Glutamatergic neuron (in vitro differentiated cells): ENCODE results near the gene IFI35. TPM values are rescaled to one million over a fixed set of nuclear protein-coding genes. Genes with fewer than 3 reads are reported as not detected.

Experiments
- DNase-seq: peaks from one replicate; pipeline ENCODE4 v3.0.0; 2022
- H3K27ac Mint-ChIP-seq: one replicate; pipeline ENCODE4 v1.8.0; 2020; ENCODE audit warnings: mild to moderate bottlenecking, mixed read lengths, inconsistent platforms; ENCODE audit not compliant: unreplicated experiment
- H3K27me3 Mint-ChIP-seq: one replicate; pipeline ENCODE4 v1.8.0; 2020; ENCODE audit warnings: mild to moderate bottlenecking, moderate library complexity, mixed read lengths, inconsistent platforms; ENCODE audit not compliant: unreplicated experiment
- H3K36me3 Mint-ChIP-seq: one replicate; pipeline ENCODE4 v1.8.0; 2020; ENCODE audit warnings: mild to moderate bottlenecking, mixed read lengths, inconsistent platforms; ENCODE audit not compliant: unreplicated experiment
- H3K4me1 Mint-ChIP-seq: one replicate; pipeline ENCODE4 v1.8.0; 2020; ENCODE audit warnings: mild to moderate bottlenecking, low read depth, mixed read lengths, inconsistent platforms; ENCODE audit not compliant: unreplicated experiment
- H3K4me3 Mint-ChIP-seq: one replicate; pipeline ENCODE4 v1.8.0; 2020; ENCODE audit warnings: mild to moderate bottlenecking, mixed read lengths, inconsistent platforms; ENCODE audit not compliant: unreplicated experiment
- H3K9me3 Mint-ChIP-seq: one replicate; pipeline ENCODE4 v1.8.0; 2020; ENCODE audit warnings: mild to moderate bottlenecking, moderate library complexity, mixed read lengths, inconsistent platforms; ENCODE audit not compliant: unreplicated experiment
- total RNA-seq: library from RNA; stranded (reverse); fragmentation: NEBNext Ultra II Directional; extraction: Animal tissue kit (Norgen Biotek cat#: 25700); gene quantifications from one replicate; pipeline ENCODE4 v1.2.1, GENCODE V29; 2021; ENCODE audit not compliant: unreplicated experiment
- TF ChIP-seq, protein P1 (sequence below): fragments of 200-600 bp; sonication (generic); IDR thresholded peaks from one replicate; pipeline ENCODE4 v1.5.0; 2021; ENCODE audit not compliant: partially characterized antibody, unreplicated experiment

The IFI35 gene
- total RNA-seq, 1 donor from 2014 or later, result not detected

DNA sequence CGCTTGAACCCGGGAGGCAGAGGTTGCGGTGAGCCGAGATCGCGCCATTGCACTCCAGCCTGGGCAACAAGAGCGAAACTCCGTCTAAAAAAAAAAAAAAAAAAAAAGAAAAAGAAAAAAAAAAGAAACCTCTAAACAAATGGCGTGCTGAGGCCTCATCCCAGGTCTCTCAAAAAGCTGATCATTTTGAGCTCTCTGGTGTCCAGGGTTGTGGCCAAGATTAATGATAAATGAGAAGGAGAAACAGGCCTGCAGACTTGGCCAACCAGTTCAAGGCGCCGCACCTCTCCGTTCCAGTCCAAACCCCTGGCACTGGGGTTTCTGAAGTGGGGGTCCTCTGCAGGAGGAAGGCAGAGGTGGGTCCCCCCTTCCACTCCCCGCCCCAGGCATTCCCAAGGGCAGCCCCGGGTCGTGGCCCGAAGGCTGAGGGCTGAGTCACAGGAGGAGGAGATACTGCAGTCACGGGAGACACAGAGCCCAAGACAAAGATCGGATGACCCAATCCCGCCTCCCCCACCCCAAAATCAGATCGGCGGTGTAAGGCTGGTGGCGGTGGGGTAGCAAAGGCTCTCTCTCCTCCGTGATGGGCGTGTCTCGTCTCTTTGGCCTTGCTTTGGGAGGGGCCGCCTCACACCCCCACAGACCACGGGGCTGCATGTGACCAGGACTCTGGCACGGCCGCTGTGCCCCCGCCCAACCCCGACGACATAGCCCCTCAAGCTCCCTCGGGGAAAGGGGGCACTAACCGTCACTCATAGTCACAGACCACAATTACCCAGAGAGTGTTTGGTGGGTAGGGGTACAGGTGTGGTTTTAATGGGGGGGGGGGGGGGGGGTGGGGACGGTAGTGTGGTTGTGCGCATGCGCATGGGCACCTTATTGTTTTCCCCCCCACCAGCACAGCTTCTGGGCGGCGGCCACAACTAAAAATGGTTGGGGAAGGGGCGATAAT is 14.5 kb downstream of the IFI35 start:
- Mint-ChIP-seq H3K27ac (peak overlapping the region; percentile 95), H3K4me3 (peak overlapping the region; percentile 95), H3K27me3 (peaks cover 14% of the 10 kb centered on the region), H3K36me3 (no peaks in the 10 kb centered on the region), H3K4me1 (peaks cover 20% of the 10 kb centered on the region), H3K9me3 (peaks cover 5% of the 10 kb centered on the region)
- DNase-seq, result peak; percentile 68
- TF ChIP-seq, protein P1, sequence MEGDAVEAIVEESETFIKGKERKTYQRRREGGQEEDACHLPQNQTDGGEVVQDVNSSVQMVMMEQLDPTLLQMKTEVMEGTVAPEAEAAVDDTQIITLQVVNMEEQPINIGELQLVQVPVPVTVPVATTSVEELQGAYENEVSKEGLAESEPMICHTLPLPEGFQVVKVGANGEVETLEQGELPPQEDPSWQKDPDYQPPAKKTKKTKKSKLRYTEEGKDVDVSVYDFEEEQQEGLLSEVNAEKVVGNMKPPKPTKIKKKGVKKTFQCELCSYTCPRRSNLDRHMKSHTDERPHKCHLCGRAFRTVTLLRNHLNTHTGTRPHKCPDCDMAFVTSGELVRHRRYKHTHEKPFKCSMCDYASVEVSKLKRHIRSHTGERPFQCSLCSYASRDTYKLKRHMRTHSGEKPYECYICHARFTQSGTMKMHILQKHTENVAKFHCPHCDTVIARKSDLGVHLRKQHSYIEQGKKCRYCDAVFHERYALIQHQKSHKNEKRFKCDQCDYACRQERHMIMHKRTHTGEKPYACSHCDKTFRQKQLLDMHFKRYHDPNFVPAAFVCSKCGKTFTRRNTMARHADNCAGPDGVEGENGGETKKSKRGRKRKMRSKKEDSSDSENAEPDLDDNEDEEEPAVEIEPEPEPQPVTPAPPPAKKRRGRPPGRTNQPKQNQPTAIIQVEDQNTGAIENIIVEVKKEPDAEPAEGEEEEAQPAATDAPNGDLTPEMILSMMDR, result no peak

DNA sequence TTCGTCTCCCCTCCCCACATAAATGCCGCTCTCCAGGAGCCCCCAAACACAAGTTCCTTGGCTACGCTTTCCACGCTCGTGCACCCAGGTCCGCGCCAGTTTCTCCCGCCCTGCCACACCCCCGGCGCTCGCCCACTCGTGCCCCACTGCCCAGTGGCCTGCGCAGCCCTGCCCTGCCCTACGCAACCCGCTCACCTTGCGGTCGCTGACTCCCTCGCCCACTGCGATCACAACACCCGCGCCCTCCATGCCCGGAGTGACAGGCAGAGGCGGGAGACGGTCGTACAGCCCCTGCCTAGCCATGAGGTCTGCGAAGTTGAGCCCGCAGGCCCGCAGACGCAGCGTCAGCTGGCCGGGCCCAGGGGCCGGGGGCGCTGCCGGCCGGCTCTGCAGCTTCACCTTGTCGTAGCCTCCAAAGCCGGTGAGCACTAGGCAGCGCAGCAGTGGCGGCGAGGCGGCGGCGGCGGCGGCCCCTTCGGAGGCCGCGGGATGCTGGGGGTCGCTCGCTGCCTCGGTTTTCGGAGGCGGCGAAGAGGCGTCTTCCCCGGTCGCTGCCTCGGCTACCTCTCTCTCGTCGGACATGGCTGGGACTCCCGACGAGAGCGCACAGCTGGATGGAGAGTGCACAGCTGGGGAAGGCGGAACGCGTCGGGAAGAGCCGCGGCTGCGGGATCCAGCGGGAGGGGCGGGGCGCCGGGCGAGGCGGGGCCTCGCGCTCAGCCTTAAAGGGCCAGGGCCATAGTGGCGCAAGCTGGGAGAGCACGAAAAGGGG is 15.3 kb downstream of the IFI35 start, which contains the start of gene VAT1:
Gene VAT1, minus strand, starts transcription at position 645 of the 772 bp plus-strand sequence. Its CDS starts 63 bp downstream, at position 582.
- H3K4me3 Mint-ChIP-seq, result peak within 1 kb of the TSS; percentile 95
- peaks cover 16% of the 10 kb centered on the region for H3K27me3 Mint-ChIP-seq
- peak; percentile 89 for DNase-seq
- no peaks in the 10 kb centered on the region for H3K36me3 Mint-ChIP-seq
- peaks cover 26% of the 10 kb centered on the region for H3K4me1 Mint-ChIP-seq
- H3K9me3 Mint-ChIP-seq, result peaks cover 5% of the 10 kb centered on the region
- H3K27ac Mint-ChIP-seq, result peak within 1 kb of the TSS; percentile 95
- TF ChIP-seq, protein P1, result no peak

DNA sequence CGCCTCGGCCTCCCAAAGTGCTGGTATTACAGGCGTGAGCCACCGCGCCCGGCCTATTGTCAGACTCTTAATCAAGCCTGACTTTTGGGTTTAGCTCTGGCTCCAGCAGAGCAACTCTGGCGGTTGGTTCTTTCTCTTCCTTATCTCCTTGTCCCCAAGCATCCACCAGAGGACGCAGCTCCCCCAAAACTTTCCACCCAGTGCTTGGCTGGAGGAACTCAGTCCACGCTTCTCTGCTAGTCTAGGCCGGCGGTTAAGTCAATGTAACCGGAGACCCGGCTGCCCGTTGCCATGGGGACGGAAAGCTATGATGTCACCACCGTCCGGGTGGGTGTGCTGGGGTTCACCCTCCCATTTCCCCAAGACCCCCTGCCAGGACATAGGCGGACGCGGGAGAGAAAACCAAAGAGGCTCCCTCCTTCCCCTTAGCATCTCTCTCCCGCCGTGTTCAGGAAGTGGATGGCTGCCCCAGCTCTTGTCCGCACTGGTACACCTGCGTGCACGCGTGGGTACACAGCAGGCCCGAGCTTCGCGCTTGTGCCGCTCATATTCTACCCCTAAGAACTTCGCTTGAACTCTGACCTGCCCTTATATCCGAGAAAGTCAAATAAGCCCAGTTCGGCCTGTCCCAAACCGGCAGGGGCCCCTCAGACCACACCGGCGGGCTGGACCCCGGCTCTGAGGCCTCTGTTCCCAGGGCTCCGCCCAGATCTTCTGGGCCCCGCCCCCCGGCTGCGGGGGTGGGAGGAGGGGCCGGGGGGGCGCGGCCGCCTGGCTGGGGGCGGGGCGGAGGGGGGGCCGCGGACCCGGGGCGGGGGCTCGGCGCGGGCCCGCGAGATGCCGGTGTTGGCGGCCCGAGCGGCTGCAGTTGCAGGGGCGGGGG is 18.1 kb downstream of the IFI35 start, which contains the start of gene RND2:
Gene RND2, plus strand, starts transcription at position 825 of the 883 bp plus-strand sequence. CDS start 117 bp downstream, outside the sequence.
- Mint-ChIP-seq H3K36me3 (no peaks in the 10 kb centered on the region), H3K27ac (peak within 1 kb of the TSS; percentile 98), H3K27me3 (peaks cover 9% of the 10 kb centered on the region), H3K4me3 (peak within 1 kb of the TSS; percentile 98), H3K4me1 (peaks cover 34% of the 10 kb centered on the region), H3K9me3 (peaks cover 8% of the 10 kb centered on the region)
- peak; percentile 89 for DNase-seq
- TF ChIP-seq, protein P1, result peak; percentile 54

DNA sequence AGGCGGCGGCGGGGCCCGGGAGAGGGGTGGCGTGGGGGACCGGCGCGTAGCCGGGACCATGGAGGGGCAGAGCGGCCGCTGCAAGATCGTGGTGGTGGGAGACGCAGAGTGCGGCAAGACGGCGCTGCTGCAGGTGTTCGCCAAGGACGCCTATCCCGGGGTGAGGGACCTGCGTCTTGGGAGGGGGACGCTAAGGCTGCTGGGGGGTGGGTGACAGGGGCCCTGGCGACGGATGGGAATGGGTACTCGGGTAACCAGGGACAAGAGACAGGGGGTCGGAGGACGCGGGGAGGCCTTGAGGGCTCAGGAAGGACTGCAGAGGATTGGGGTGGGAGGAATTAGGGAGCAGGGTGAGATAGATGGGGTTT is 18.7 kb downstream of the IFI35 start:
- H3K4me3 Mint-ChIP-seq, result peak overlapping the region; percentile 89
- H3K9me3 Mint-ChIP-seq, result peaks cover 8% of the 10 kb centered on the region
- H3K27ac Mint-ChIP-seq, result peak overlapping the region; percentile 92
- H3K27me3 Mint-ChIP-seq, result peaks cover 9% of the 10 kb centered on the region
- H3K36me3 Mint-ChIP-seq, result no peaks in the 10 kb centered on the region
- TF ChIP-seq, protein P1, result no peak
- DNase-seq, result no peak
- H3K4me1 Mint-ChIP-seq, result peaks cover 34% of the 10 kb centered on the region
